ENCODE measurements around the gene PTPRD. TPM values are rescaled to one million over a fixed set of nuclear protein-coding genes. Genes with fewer than 3 reads are reported as not detected.

PTPRD gene
- total and polyA plus RNA-seq, 5 donors from 2014 or later, result 0.47 TPM; not detected in 4

GRCh38 chr9:8570776-8571175 lies 2042.0 kb downstream of the PTPRD start:
- no peaks in the 10 kb centered on the region for H3K36me3 ChIP-seq (ENCODE audit: control insufficient read depth, insufficient read depth, low read length)
- ATAC-seq (ENCODE audit: low read depth in 2 of 2) (no peak), DNase-seq (no peak)
- no peaks in the 10 kb centered on the region for H3K36me3 Mint-ChIP-seq
- H3K27me3 ChIP-seq (ENCODE audit: control insufficient read depth, insufficient read depth, low read length), result no peaks in the 10 kb centered on the region
- no peaks in the 10 kb centered on the region for H3K9me3 Mint-ChIP-seq
- H3K27me3 Mint-ChIP-seq, result no peaks in the 10 kb centered on the region
- H3K4me1 Mint-ChIP-seq, result no peaks in the 10 kb centered on the region
- H3K4me1 ChIP-seq (ENCODE audit: control insufficient read depth, insufficient read depth, low read length, poor library complexity, severe bottlenecking), result no peaks in the 10 kb centered on the region
- no peaks in the 10 kb centered on the region for H3K9me3 ChIP-seq (ENCODE audit: control insufficient read depth in 2 of 2, low read length in 2 of 2)
- H3K4me3 ChIP-seq (ENCODE audit: low read depth, low read length), result no peak overlapping the region
- H3K27ac Mint-ChIP-seq, result no peak overlapping the region
- no peak overlapping the region for H3K4me3 Mint-ChIP-seq
- no peak overlapping the region for H3K27ac ChIP-seq (ENCODE audit: insufficient read depth, low read length, poor library complexity, severe bottlenecking)

- Histone ChIP-seq H3K27ac (ENCODE audit: insufficient read depth, low read length, poor library complexity, severe bottlenecking) (no peak overlapping the region), H3K4me3 (ENCODE audit: low read depth, low read length) (no peak overlapping the region), H3K4me1 (ENCODE audit: control insufficient read depth, insufficient read depth, low read length, poor library complexity, severe bottlenecking) (no peaks in the 10 kb centered on the region), H3K27me3 (ENCODE audit: control insufficient read depth, insufficient read depth, low read length) (no peaks in the 10 kb centered on the region), H3K36me3 (ENCODE audit: control insufficient read depth, insufficient read depth, low read length) (no peaks in the 10 kb centered on the region), H3K9me3 (ENCODE audit: control insufficient read depth in 2 of 2, low read length in 2 of 2) (no peaks in the 10 kb centered on the region)
- Mint-ChIP-seq H3K4me3 (no peak overlapping the region), H3K9me3 (no peaks in the 10 kb centered on the region), H3K36me3 (no peaks in the 10 kb centered on the region), H3K4me1 (no peaks in the 10 kb centered on the region), H3K27me3 (no peaks in the 10 kb centered on the region), H3K27ac (no peak overlapping the region)
- ATAC-seq (ENCODE audit: low read depth in 2 of 2), result no peak
- no peak for DNase-seq
Observed at GRCh38 chr9:8569823-8570222, 2043.0 kb downstream of the PTPRD start.

- Mint-ChIP-seq H3K27me3 (no peaks in the 10 kb centered on the region), H3K4me1 (no peaks in the 10 kb centered on the region), H3K36me3 (no peaks in the 10 kb centered on the region), H3K27ac (no peak overlapping the region), H3K9me3 (no peaks in the 10 kb centered on the region), H3K4me3 (no peak overlapping the region)
- no peak for ATAC-seq (ENCODE audit: low read depth in 2 of 2)
- H3K27me3 ChIP-seq (ENCODE audit: control insufficient read depth, insufficient read depth, low read length), result no peaks in the 10 kb centered on the region
- no peak for DNase-seq
- H3K9me3 ChIP-seq (ENCODE audit: control insufficient read depth in 2 of 2, low read length in 2 of 2), result no peaks in the 10 kb centered on the region
- H3K4me3 ChIP-seq (ENCODE audit: low read depth, low read length), result no peak overlapping the region
- no peaks in the 10 kb centered on the region for H3K4me1 ChIP-seq (ENCODE audit: control insufficient read depth, insufficient read depth, low read length, poor library complexity, severe bottlenecking)
- H3K36me3 ChIP-seq (ENCODE audit: control insufficient read depth, insufficient read depth, low read length), result no peaks in the 10 kb centered on the region
- no peak overlapping the region for H3K27ac ChIP-seq (ENCODE audit: insufficient read depth, low read length, poor library complexity, severe bottlenecking)
Observed at GRCh38 chr9:8567963-8568579, 2044.7 kb downstream of the PTPRD start.

GRCh38 chr9:8564960-8565359 lies 2047.8 kb downstream of the PTPRD start:
- H3K4me3 Mint-ChIP-seq, result no peak overlapping the region
- no peak for ATAC-seq (ENCODE audit: low read depth in 2 of 2)

GRCh38 chr9:8560560-8561525 lies 2052.0 kb downstream of the PTPRD start:
- no peaks in the 10 kb centered on the region for H3K4me1 Mint-ChIP-seq
- no peak for ATAC-seq (ENCODE audit: low read depth in 2 of 2)

More at GRCh38 chr9:8564960-8565359, 2047.8 kb downstream of the PTPRD start:
- H3K4me3 ChIP-seq (ENCODE audit: low read depth, low read length), result no peak overlapping the region
- Mint-ChIP-seq H3K36me3 (no peaks in the 10 kb centered on the region), H3K27ac (no peak overlapping the region), H3K27me3 (no peaks in the 10 kb centered on the region), H3K4me1 (no peaks in the 10 kb centered on the region), H3K9me3 (peaks cover 0 to 2% (median 0%) of the 10 kb centered on the region in 7 donors)
- H3K4me1 ChIP-seq (ENCODE audit: control insufficient read depth, insufficient read depth, low read length, poor library complexity, severe bottlenecking), result no peaks in the 10 kb centered on the region
- no peak for DNase-seq
- H3K27me3 ChIP-seq (ENCODE audit: control insufficient read depth, insufficient read depth, low read length), result no peaks in the 10 kb centered on the region
- H3K9me3 ChIP-seq (ENCODE audit: control insufficient read depth in 2 of 2, low read length in 2 of 2), result no peaks in the 10 kb centered on the region
- H3K27ac ChIP-seq (ENCODE audit: insufficient read depth, low read length, poor library complexity, severe bottlenecking), result no peak overlapping the region
- no peaks in the 10 kb centered on the region for H3K36me3 ChIP-seq (ENCODE audit: control insufficient read depth, insufficient read depth, low read length)

GRCh38 chr9:8558176-8558575 lies 2054.6 kb downstream of the PTPRD start:
- H3K27ac ChIP-seq (ENCODE audit: insufficient read depth, low read length, poor library complexity, severe bottlenecking), result no peak overlapping the region

More at GRCh38 chr9:8560560-8561525, 2052.0 kb downstream of the PTPRD start:
- Mint-ChIP-seq H3K27ac (peak overlapping the region in 1 of 3 donors; percentile 12), H3K4me3 (peak overlapping the region in 1 of 4 donors; percentile 18), H3K9me3 (peaks cover 0 to 4% (median 0%) of the 10 kb centered on the region in 7 donors), H3K36me3 (no peaks in the 10 kb centered on the region), H3K27me3 (no peaks in the 10 kb centered on the region)
- Histone ChIP-seq H3K9me3 (ENCODE audit: control insufficient read depth in 2 of 2, low read length in 2 of 2) (no peaks in the 10 kb centered on the region), H3K4me1 (ENCODE audit: control insufficient read depth, insufficient read depth, low read length, poor library complexity, severe bottlenecking) (no peaks in the 10 kb centered on the region), H3K4me3 (ENCODE audit: low read depth, low read length) (no peak overlapping the region), H3K36me3 (ENCODE audit: control insufficient read depth, insufficient read depth, low read length) (no peaks in the 10 kb centered on the region), H3K27me3 (ENCODE audit: control insufficient read depth, insufficient read depth, low read length) (no peaks in the 10 kb centered on the region), H3K27ac (ENCODE audit: insufficient read depth, low read length, poor library complexity, severe bottlenecking) (no peak overlapping the region)
- no peak for DNase-seq

GRCh38 chr9:8555762-8556500 lies 2056.9 kb downstream of the PTPRD start:
- peaks cover 0 to 4% (median 0%) of the 10 kb centered on the region in 7 donors for H3K9me3 Mint-ChIP-seq
- Histone ChIP-seq H3K27me3 (ENCODE audit: control insufficient read depth, insufficient read depth, low read length) (no peaks in the 10 kb centered on the region), H3K27ac (ENCODE audit: insufficient read depth, low read length, poor library complexity, severe bottlenecking) (no peak overlapping the region), H3K4me1 (ENCODE audit: control insufficient read depth, insufficient read depth, low read length, poor library complexity, severe bottlenecking) (no peaks in the 10 kb centered on the region), H3K4me3 (ENCODE audit: low read depth, low read length) (no peak overlapping the region), H3K9me3 (ENCODE audit: control insufficient read depth in 2 of 2, low read length in 2 of 2) (no peaks in the 10 kb centered on the region), H3K36me3 (ENCODE audit: control insufficient read depth, insufficient read depth, low read length) (no peaks in the 10 kb centered on the region)
- H3K27ac Mint-ChIP-seq, result no peak overlapping the region
- H3K4me3 Mint-ChIP-seq, result no peak overlapping the region
- DNase-seq (no peak), ATAC-seq (ENCODE audit: low read depth in 2 of 2) (no peak)
- H3K4me1 Mint-ChIP-seq, result no peaks in the 10 kb centered on the region
- H3K36me3 Mint-ChIP-seq, result no peaks in the 10 kb centered on the region
- no peaks in the 10 kb centered on the region for H3K27me3 Mint-ChIP-seq

More at GRCh38 chr9:8558176-8558575, 2054.6 kb downstream of the PTPRD start:
- H3K4me1 Mint-ChIP-seq, result no peaks in the 10 kb centered on the region
- Histone ChIP-seq H3K27me3 (ENCODE audit: control insufficient read depth, insufficient read depth, low read length) (no peaks in the 10 kb centered on the region), H3K9me3 (ENCODE audit: control insufficient read depth in 2 of 2, low read length in 2 of 2) (no peaks in the 10 kb centered on the region), H3K4me3 (ENCODE audit: low read depth, low read length) (no peak overlapping the region), H3K4me1 (ENCODE audit: control insufficient read depth, insufficient read depth, low read length, poor library complexity, severe bottlenecking) (no peaks in the 10 kb centered on the region), H3K36me3 (ENCODE audit: control insufficient read depth, insufficient read depth, low read length) (no peaks in the 10 kb centered on the region)
- H3K27me3 Mint-ChIP-seq, result no peaks in the 10 kb centered on the region
- ATAC-seq (ENCODE audit: low read depth in 2 of 2) (no peak), DNase-seq (no peak)
- H3K4me3 Mint-ChIP-seq, result no peak overlapping the region
- peak overlapping the region in 1 of 3 donors; percentile 38 for H3K27ac Mint-ChIP-seq
- H3K9me3 Mint-ChIP-seq, result peaks cover 0 to 5% (median 0%) of the 10 kb centered on the region in 7 donors
- H3K36me3 Mint-ChIP-seq, result no peaks in the 10 kb centered on the region
